Suprapubic skin (tissue), 4 donors: Measurements from ENCODE around the gene TBX10.
"Not testable (repeated sequence)": the region's sequence is repeated elsewhere in the genome, so short reads cannot be mapped to it uniquely, and the experiment has no call there.

ENCODE experiments used
- EP300 ChIP-seq: sonication (generic); formaldehyde crosslinking; IDR thresholded peaks from one replicate; pipeline ENCODE4 v1.6.1; 2017; ENCODE audit warnings: antibody characterized with exemption
- POLR2AphosphoS5 ChIP-seq, 3 donors: sonication (generic); formaldehyde crosslinking; IDR thresholded peaks; one replicate each; pipeline ENCODE4 v1.6.1; 2017; ENCODE audit warnings: antibody characterized with exemption in 3 of 3
- TF ChIP-seq, protein P1 (sequence below), 2 donors: fragments of 200-600 bp in 1 of 2; fragments of 450-650 bp in 1 of 2; sonication (generic) in 1 of 2; IDR thresholded peaks; one replicate each; pipeline ENCODE4 v1.5.1; 2016 to 2019; ENCODE audit warnings: antibody characterized with exemption in 2 of 2, mild to moderate bottlenecking in 1 of 2, moderate library complexity in 1 of 2

GRCh38 chr11:67588899-67589415 is 50.6 kb downstream of the TBX10 start:
- not testable (repeated sequence) for TF ChIP-seq EP300; POLR2AphosphoS5 (IDR thresholded peaks at IDR 0.05)
- TF ChIP-seq, protein P1, sequence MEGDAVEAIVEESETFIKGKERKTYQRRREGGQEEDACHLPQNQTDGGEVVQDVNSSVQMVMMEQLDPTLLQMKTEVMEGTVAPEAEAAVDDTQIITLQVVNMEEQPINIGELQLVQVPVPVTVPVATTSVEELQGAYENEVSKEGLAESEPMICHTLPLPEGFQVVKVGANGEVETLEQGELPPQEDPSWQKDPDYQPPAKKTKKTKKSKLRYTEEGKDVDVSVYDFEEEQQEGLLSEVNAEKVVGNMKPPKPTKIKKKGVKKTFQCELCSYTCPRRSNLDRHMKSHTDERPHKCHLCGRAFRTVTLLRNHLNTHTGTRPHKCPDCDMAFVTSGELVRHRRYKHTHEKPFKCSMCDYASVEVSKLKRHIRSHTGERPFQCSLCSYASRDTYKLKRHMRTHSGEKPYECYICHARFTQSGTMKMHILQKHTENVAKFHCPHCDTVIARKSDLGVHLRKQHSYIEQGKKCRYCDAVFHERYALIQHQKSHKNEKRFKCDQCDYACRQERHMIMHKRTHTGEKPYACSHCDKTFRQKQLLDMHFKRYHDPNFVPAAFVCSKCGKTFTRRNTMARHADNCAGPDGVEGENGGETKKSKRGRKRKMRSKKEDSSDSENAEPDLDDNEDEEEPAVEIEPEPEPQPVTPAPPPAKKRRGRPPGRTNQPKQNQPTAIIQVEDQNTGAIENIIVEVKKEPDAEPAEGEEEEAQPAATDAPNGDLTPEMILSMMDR (IDR thresholded peaks at IDR 0.05): not testable (repeated sequence)
